ENCODE measurements around the gene AHI1. TPM values are rescaled to one million over a fixed set of nuclear protein-coding genes. Genes with fewer than 3 reads are reported as not detected.

AHI1 gene
- total and polyA plus RNA-seq, 2 donors (not counting 1 experiment from before 2014, with no cell fraction given), result 8.3 to 61.7 TPM

DNA sequence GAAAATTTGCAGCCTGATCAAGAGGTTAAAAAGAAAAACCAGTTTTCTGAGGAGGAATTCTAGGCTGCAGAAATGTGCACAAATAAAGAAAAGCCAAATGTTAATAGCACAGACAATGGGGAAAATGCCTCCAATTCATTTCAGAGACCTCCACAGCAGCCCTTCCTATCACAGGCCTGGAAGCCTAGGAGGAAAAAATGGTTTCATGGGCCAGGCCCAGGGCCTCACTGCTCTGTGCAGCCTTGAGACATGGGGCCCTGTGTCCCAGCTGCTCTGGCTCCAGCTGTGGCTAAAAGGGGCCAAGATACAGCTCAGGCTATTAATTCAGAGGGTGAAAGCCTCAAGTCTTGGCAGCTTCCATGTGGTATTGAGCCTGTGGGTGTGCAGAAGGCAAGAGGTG, 18.9 kb downstream of the AHI1 start:
- no peaks in the 10 kb centered on the region for H4K20me1 ChIP-seq (ENCODE audit: control insufficient read depth, insufficient read depth, low read length, poor library complexity, severe bottlenecking)
- peaks cover 1 to 42% (median 29%) of the 10 kb centered on the region in 3 donors for H3K9me3 ChIP-seq (ENCODE audit: control extremely low read depth in 1 of 3, control insufficient read depth in 2 of 3, insufficient read depth in 1 of 3, low read length in 2 of 3)
- POLR2A ChIA-PET, result no interaction called here
- Mint-ChIP-seq H3K4me3 (no peak overlapping the region), H3K27me3 (no peaks in the 10 kb centered on the region), H3K4me1 (no peaks in the 10 kb centered on the region), H3K9me3 (ENCODE audit: insufficient read depth) (peaks cover 11% of the 10 kb centered on the region), H3K27ac (no peak overlapping the region)
- CTCF ChIA-PET, result interaction anchor here (0.6 kb wide), 1 partner anchor 27 kb away, joined by 3 read pairs; no protein-coding TSS in a partner anchor
- H2AFZ ChIP-seq (ENCODE audit: insufficient read depth, low read depth, low read length, poor library complexity, severe bottlenecking), result no peak overlapping the region
- no peaks in the 10 kb centered on the region for H3K4me1 ChIP-seq (ENCODE audit: control insufficient read depth in 2 of 2, insufficient read depth in 2 of 2, low read length in 2 of 2)
- H3K4me2 ChIP-seq (replicated peaks; ENCODE audit: low read depth, low read length, poor library complexity, severe bottlenecking), result no peak overlapping the region
- intact Hi-C loops (cut with micrococcal nuclease), result no loop called here
- TF ChIP-seq, protein P1, sequence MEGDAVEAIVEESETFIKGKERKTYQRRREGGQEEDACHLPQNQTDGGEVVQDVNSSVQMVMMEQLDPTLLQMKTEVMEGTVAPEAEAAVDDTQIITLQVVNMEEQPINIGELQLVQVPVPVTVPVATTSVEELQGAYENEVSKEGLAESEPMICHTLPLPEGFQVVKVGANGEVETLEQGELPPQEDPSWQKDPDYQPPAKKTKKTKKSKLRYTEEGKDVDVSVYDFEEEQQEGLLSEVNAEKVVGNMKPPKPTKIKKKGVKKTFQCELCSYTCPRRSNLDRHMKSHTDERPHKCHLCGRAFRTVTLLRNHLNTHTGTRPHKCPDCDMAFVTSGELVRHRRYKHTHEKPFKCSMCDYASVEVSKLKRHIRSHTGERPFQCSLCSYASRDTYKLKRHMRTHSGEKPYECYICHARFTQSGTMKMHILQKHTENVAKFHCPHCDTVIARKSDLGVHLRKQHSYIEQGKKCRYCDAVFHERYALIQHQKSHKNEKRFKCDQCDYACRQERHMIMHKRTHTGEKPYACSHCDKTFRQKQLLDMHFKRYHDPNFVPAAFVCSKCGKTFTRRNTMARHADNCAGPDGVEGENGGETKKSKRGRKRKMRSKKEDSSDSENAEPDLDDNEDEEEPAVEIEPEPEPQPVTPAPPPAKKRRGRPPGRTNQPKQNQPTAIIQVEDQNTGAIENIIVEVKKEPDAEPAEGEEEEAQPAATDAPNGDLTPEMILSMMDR (IDR thresholded peaks at IDR 0.05), result no peak
- TF ChIP-seq EZH2 (IDR thresholded peaks at IDR 0.05; ENCODE audit: borderline replicate concordance, insufficient read depth, low read depth, low read length, poor library complexity, severe bottlenecking), result no peak
- H3K27ac ChIP-seq (ENCODE audit: low read length in 2 of 2), result no peak overlapping the region
- no peaks in the 10 kb centered on the region for H3K36me3 ChIP-seq (replicated peaks in 1 of 2; ENCODE audit: control extremely low read depth in 1 of 2, control insufficient read depth in 1 of 2, extremely low read depth in 1 of 2, insufficient read depth in 2 of 2, low read length in 1 of 2)
- no peak overlapping the region for H3K4me3 ChIP-seq (ENCODE audit: control extremely low read depth in 1 of 5, extremely low read depth in 1 of 5, insufficient read depth in 1 of 5, low read depth in 2 of 5, low read length in 4 of 5)
- DNase-seq, result no peak
- H3K79me2 ChIP-seq (ENCODE audit: control insufficient read depth, insufficient read depth, low read length), result no peaks in the 10 kb centered on the region
- H3K27me3 ChIP-seq (replicated peaks in 1 of 4; ENCODE audit: control extremely low read depth in 1 of 4, control insufficient read depth in 3 of 4, insufficient read depth in 4 of 4, low read length in 3 of 4), result no peaks in the 10 kb centered on the region
- no peak overlapping the region for H3K9ac ChIP-seq (ENCODE audit: low read length)
- ATAC-seq (ENCODE audit: low read depth), result no peak

DNA sequence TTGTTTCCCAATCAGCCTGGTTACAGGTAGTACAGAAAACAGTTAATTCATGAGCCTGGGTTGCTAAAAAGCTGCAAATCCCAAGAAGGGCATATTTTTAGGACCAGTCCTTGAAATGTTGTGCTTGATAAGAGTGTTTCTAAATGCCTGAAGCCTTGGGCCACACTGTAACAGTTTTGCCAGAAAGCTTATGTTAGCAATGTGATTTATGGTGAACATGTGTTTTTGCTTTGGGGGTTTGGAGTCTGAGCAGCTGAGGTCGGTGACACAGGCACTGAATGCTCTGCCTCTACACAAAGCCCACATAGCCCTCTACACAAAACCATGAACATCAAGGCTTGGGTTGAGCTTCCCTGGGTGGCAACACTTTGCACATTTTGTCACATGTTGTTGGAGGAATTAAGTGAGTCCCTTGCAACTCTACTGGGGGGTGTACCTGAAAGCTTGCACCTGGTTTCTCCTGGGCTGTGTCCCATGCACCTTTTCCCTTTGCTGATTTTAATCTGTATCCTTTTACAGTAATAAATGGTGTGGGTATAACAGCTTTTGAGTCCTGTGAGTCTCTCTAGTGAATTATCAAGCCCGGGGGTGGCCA, 22.2 kb downstream of the AHI1 start:
- no peak overlapping the region for H3K4me3 ChIP-seq (ENCODE audit: control extremely low read depth in 1 of 5, extremely low read depth in 1 of 5, insufficient read depth in 1 of 5, low read depth in 2 of 5, low read length in 4 of 5)
- no peak overlapping the region for H3K27ac Mint-ChIP-seq
- H3K27me3 Mint-ChIP-seq, result no peaks in the 10 kb centered on the region
- no peaks in the 10 kb centered on the region for H3K79me2 ChIP-seq (ENCODE audit: control insufficient read depth, insufficient read depth, low read length)
- POLR2A ChIA-PET, result no interaction called here
- H4K20me1 ChIP-seq (ENCODE audit: control insufficient read depth, insufficient read depth, low read length, poor library complexity, severe bottlenecking), result no peaks in the 10 kb centered on the region
- DNase-seq (no peak), ATAC-seq (ENCODE audit: low read depth) (no peak)
- no peaks in the 10 kb centered on the region for H3K27me3 ChIP-seq (replicated peaks in 1 of 4; ENCODE audit: control extremely low read depth in 1 of 4, control insufficient read depth in 3 of 4, insufficient read depth in 4 of 4, low read length in 3 of 4)
- CTCF ChIA-PET, result interaction anchor here (1.6 kb wide), 1 partner anchor 24 kb away, joined by 6 read pairs; no protein-coding TSS in a partner anchor
- H3K27ac ChIP-seq (ENCODE audit: low read length in 2 of 2), result no peak overlapping the region
- H3K4me1 Mint-ChIP-seq, result no peaks in the 10 kb centered on the region
- H3K4me1 ChIP-seq (ENCODE audit: control insufficient read depth in 2 of 2, insufficient read depth in 2 of 2, low read length in 2 of 2), result no peaks in the 10 kb centered on the region
- no peak overlapping the region for H2AFZ ChIP-seq (ENCODE audit: insufficient read depth, low read depth, low read length, poor library complexity, severe bottlenecking)
- H3K9me3 Mint-ChIP-seq (ENCODE audit: insufficient read depth), result peaks cover 7% of the 10 kb centered on the region
- H3K9ac ChIP-seq (ENCODE audit: low read length), result no peak overlapping the region
- H3K4me2 ChIP-seq (replicated peaks; ENCODE audit: low read depth, low read length, poor library complexity, severe bottlenecking), result no peak overlapping the region
- H3K9me3 ChIP-seq (ENCODE audit: control extremely low read depth in 1 of 3, control insufficient read depth in 2 of 3, insufficient read depth in 1 of 3, low read length in 2 of 3), result peaks cover 1 to 17% (median 16%) of the 10 kb centered on the region in 3 donors
- intact Hi-C loops (cut with micrococcal nuclease), result no loop called here
- no peak overlapping the region for H3K4me3 Mint-ChIP-seq
- no CpG with 5 or more reads among the region's 2 CpGs for WGBS (ENCODE audit: insufficient coverage)
- TF ChIP-seq, protein P1 (IDR thresholded peaks at IDR 0.05), result no peak
- TF ChIP-seq EZH2 (IDR thresholded peaks at IDR 0.05; ENCODE audit: borderline replicate concordance, insufficient read depth, low read depth, low read length, poor library complexity, severe bottlenecking), result no peak
- H3K36me3 ChIP-seq (replicated peaks in 1 of 2; ENCODE audit: control extremely low read depth in 1 of 2, control insufficient read depth in 1 of 2, extremely low read depth in 1 of 2, insufficient read depth in 2 of 2, low read length in 1 of 2), result no peaks in the 10 kb centered on the region

Data from B cell (primary cell).